ENCODE data around the gene PCNX1. TPM values are rescaled to one million over a fixed set of nuclear protein-coding genes. Genes with fewer than 3 reads are reported as not detected.

Gene PCNX1
- total RNA-seq, 4 donors from 2014 or later: 41.8 to 83.1 (median 50.5) TPM

DNA sequence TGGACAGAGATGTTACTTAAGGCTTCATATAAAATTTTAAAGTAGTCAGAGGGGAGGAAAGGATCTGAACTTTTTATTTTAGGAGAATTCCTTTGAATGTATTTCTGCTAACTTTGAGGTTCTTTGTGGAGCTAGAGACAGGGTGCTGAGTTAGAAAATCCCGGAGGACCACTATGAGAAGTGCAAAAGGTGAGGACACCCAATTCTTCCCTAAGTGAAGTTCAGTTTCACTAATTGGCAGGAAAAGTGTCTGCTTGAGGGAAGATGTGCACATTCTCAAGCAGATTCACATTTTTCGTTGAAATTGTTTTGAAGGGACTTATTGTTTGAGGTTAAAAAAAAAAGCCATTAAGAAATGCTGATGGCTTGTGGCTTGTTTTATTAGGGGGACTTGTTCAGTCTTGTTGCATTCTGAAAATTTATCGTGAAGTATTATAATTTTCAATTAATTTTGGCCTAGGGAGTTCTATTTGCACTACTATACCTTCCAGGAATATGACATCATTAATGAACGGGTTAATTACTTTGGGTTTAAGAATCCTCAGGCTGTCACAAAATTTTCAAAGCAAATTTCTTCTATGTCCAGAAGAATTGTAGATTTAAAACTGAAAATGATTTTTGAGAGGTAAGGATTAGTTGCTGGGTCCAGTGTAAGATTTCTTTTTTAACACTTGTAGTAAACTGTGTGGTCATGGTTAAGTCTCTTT is 1.8 kb downstream of the PCNX1 start:
- peaks cover 0 to 59% (median 30%) of the 10 kb centered on the region in 4 donors for H3K4me1 ChIP-seq
- 24 to 25% methylated on average over 4 of the region's 4 CpGs for WGBS, 2 donors

DNA sequence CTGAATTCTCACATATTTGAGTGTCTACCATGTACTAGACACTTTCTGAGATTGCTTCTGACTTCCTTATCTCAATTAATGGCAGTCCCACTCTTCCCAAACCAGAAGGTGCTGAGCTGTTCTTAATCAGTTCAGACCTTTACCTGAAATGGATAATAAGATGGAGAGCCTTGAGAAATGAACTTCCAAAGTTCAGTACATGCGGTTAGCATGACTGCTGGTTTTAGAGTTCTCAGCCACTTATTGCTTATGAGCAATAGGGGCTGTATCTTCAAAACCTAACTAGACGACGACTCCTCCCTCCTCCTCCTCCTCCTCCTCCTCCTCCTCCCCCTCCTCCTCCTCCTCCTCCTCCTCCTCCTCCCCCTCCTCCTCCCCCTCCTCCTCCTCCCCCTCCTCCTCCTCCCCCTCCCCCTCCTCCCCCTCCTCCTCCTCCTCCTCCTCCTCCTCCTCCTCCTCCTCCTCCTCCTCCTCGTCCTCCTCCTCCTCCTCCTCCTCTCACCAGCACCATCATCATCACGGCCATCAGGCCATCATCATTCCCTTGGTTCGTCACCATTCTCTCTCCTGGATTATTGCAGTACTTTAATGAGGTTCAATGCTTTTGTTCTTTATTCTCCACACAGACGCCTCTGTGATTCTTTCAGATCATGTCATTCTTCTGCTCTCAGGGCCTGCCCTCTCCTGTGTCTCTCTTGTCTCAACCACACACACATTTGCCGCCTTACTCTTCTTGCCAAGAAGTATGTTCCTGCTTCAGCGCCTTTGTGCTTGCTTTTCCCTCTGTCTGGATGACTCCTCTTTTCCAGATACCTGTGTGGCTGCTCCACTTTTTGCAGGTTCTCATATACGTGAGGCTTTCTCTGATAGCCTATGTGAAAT is 2.7 kb downstream of the PCNX1 start:
- no peaks in the 10 kb centered on the region for H3K27me3 ChIP-seq
- no peak for DNase-seq (ENCODE audit: low spot score in 2 of 2)
- 74 to 78% methylated on average over 9 of the region's 10 CpGs for WGBS, 2 donors
- peaks cover 0 to 52% (median 26%) of the 10 kb centered on the region in 4 donors for H3K4me1 ChIP-seq
- H3K4me3 ChIP-seq: no peak overlapping the region
- H3K36me3 ChIP-seq: no peaks in the 10 kb centered on the region
- H3K9me3 ChIP-seq: no peaks in the 10 kb centered on the region
- no peak for TF ChIP-seq CTCF (IDR thresholded peaks at IDR 0.05)
- no peak for TF ChIP-seq POLR2A (IDR thresholded peaks at IDR 0.05)
- no peak for TF ChIP-seq EP300 (IDR thresholded peaks at IDR 0.05)
- no peak overlapping the region for H3K27ac ChIP-seq

More for the DNA sequence above, 1.8 kb downstream of the PCNX1 start:
- H3K27ac ChIP-seq: peak overlapping the region; percentile 93 to 99 (median 97)
- H3K9me3 ChIP-seq: no peaks in the 10 kb centered on the region
- H3K4me3 ChIP-seq: peak overlapping the region; percentile 78 to 99 (median 96)
- no peaks in the 10 kb centered on the region for H3K27me3 ChIP-seq
- H3K36me3 ChIP-seq: no peaks in the 10 kb centered on the region
- no peak for DNase-seq (ENCODE audit: low spot score in 2 of 2)
- no peak for TF ChIP-seq POLR2A (IDR thresholded peaks at IDR 0.05)
- TF ChIP-seq CTCF (IDR thresholded peaks at IDR 0.05): no peak
- TF ChIP-seq EP300 (IDR thresholded peaks at IDR 0.05): no peak

DNA sequence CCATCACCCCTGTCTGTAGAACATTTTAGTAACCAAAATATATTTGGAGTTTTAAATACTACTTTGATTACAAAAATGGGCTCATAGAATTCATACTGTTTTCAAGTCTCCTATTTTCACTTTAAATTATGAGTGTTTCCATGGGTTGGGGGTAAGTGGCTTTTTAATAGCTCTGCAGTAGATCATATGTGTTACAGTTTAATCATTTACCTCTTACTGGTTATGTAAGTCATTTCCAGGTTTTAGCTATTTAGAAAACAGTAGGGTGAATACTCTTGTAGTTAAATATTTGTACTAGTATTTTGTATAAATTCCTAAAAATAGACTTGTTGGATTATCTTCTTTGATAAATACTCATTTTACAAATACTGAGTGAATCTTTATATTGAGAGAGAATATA is 8.2 kb downstream of the PCNX1 start:
- H3K9me3 ChIP-seq: no peaks in the 10 kb centered on the region
- DNase-seq (ENCODE audit: low spot score in 2 of 2): no peak
- H3K4me3 ChIP-seq: no peak overlapping the region
- H3K36me3 ChIP-seq: peaks cover 0 to 10% (median 0%) of the 10 kb centered on the region in 3 donors
- TF ChIP-seq EP300 (IDR thresholded peaks at IDR 0.05) (no peak), POLR2A (IDR thresholded peaks at IDR 0.05) (no peak), CTCF (IDR thresholded peaks at IDR 0.05) (no peak)
- no peak overlapping the region for H3K27ac ChIP-seq
- peaks cover 0 to 30% (median 4%) of the 10 kb centered on the region in 4 donors for H3K4me1 ChIP-seq
- H3K27me3 ChIP-seq: no peaks in the 10 kb centered on the region

DNA sequence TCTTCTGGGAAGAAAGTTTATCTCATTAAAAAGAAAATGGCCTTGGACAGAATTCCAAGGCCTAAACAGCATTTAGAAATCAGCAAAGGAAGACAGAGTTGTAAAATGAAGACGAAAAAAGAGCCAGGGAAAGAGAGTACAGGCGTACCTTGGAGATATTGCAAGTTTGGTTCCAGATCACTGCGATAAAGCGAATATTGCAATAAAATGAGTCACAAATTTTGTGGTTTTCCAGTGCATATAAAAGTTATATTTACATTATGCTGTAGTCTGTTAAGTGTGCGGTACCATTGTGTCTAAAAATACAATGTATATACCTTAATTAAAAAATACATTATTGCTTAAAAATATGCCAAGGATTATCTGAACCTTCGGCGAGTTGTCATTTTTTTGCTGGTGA is 9.0 kb downstream of the PCNX1 start:
- no peak for TF ChIP-seq POLR2A (IDR thresholded peaks at IDR 0.05)
- TF ChIP-seq EP300 (IDR thresholded peaks at IDR 0.05): no peak
- no peak for TF ChIP-seq CTCF (IDR thresholded peaks at IDR 0.05)
- Histone ChIP-seq H3K27me3 (no peaks in the 10 kb centered on the region), H3K4me1 (peaks cover 0 to 29% (median 6%) of the 10 kb centered on the region in 4 donors), H3K27ac (no peak overlapping the region), H3K36me3 (peaks cover 0 to 10% (median 0%) of the 10 kb centered on the region in 3 donors), H3K4me3 (no peak overlapping the region), H3K9me3 (no peaks in the 10 kb centered on the region)
- WGBS, 2 donors: 96 to 98% methylated on average over 7 of the region's 7 CpGs
- no peak for DNase-seq (ENCODE audit: low spot score in 2 of 2)

- Histone ChIP-seq H3K4me1 (peaks cover 0 to 30% (median 6%) of the 10 kb centered on the region in 4 donors), H3K4me3 (no peak overlapping the region), H3K36me3 (peaks cover 0 to 10% (median 0%) of the 10 kb centered on the region in 3 donors), H3K9me3 (no peaks in the 10 kb centered on the region), H3K27ac (no peak overlapping the region), H3K27me3 (no peaks in the 10 kb centered on the region)
- 90 to 92% methylated on average over 4 of the region's 4 CpGs for WGBS, 2 donors
- DNase-seq (ENCODE audit: low spot score in 2 of 2): no peak
- TF ChIP-seq POLR2A (IDR thresholded peaks at IDR 0.05) (no peak), CTCF (IDR thresholded peaks at IDR 0.05) (no peak), EP300 (IDR thresholded peaks at IDR 0.05) (no peak)
Measured at GRCh38 chr14:70916799-70917198, 9.5 kb downstream of the PCNX1 start.

All from tibial nerve (tissue), 4 donors.